Gastroesophageal sphincter (tissue), 3 donors: ENCODE data around the gene GON7.

Experiments
- POLR2A ChIP-seq, 2 donors: fragments of 450-650 bp; IDR thresholded peaks; one replicate each; pipeline ENCODE4 v1.6.1; 2017; ENCODE audit warnings: antibody characterized with exemption in 2 of 2, mild to moderate bottlenecking in 2 of 2, moderate library complexity in 1 of 2
- TF ChIP-seq, protein P1 (sequence below), 4 experiments: fragments of 200-600 bp in 2 of 4; fragments of 450-650 bp in 2 of 4; sonication (generic) in 1 of 4; IDR thresholded peaks; one replicate each; pipeline ENCODE4 v1.5.1; 2017 to 2019; ENCODE audit warnings: antibody characterized with exemption in 4 of 4, mild to moderate bottlenecking in 2 of 4, moderate library complexity in 2 of 4

DNA sequence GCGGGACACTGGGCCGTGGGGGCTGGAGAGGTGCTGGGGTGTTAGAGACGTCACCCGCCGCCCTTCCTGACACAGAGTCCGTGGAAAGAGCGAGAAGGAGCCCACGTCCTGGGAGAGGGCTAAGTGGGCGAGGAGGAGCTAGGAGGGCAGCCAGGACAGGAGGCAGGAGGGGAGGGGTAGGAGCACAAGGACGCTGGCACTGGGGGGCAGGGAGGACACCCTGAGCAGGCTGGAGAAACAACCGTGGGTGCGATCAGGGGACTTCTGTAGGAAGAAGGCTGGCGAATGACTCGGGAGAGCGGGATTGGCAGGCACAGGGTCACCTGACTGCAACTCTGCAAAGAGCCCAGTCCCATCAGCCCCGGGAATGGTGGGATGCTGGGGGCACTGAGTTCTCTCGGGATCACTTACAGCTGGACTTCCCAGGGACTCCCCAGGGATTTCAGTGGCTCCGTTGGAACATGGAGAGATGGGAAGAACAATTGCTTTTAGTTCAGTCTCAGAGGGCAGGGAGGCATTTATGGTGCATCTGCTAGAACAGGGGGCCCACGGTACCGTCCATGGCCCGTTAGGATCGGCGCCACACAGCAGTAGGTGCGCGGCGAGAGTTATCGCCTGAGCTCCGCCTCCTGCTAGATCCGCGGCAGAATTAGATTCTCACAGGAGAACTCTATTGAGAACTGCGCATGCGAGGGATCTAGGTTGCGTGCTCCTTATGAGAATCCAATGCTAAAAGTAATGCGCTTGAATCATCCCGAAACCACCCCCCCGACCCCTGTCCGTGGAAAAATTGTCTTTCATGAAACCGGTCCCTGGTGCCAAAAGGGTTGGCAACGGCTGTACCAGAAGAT is 24.5 kb upstream of the GON7 start:
- TF ChIP-seq, protein P1, sequence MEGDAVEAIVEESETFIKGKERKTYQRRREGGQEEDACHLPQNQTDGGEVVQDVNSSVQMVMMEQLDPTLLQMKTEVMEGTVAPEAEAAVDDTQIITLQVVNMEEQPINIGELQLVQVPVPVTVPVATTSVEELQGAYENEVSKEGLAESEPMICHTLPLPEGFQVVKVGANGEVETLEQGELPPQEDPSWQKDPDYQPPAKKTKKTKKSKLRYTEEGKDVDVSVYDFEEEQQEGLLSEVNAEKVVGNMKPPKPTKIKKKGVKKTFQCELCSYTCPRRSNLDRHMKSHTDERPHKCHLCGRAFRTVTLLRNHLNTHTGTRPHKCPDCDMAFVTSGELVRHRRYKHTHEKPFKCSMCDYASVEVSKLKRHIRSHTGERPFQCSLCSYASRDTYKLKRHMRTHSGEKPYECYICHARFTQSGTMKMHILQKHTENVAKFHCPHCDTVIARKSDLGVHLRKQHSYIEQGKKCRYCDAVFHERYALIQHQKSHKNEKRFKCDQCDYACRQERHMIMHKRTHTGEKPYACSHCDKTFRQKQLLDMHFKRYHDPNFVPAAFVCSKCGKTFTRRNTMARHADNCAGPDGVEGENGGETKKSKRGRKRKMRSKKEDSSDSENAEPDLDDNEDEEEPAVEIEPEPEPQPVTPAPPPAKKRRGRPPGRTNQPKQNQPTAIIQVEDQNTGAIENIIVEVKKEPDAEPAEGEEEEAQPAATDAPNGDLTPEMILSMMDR (IDR thresholded peaks at IDR 0.05): no peak
- TF ChIP-seq POLR2A (IDR thresholded peaks at IDR 0.05): no peak
